ENCODE measurements around the gene B4GALT6. TPM values are rescaled to one million over a fixed set of nuclear protein-coding genes. Genes with fewer than 3 reads are reported as not detected.

The B4GALT6 gene
- polyA plus RNA-seq, 2 donors = 1.2 to 2.4 TPM

- WGBS, 2 donors = 89% methylated on average over 3 of the region's 3 CpGs
- no peaks in the 10 kb centered on the region for H3K36me3 ChIP-seq (ENCODE audit: control insufficient read depth in 2 of 2, insufficient read depth in 2 of 2, low read length in 1 of 2)
- no peaks in the 10 kb centered on the region for H3K9me3 ChIP-seq (ENCODE audit: control insufficient read depth in 2 of 2, insufficient read depth in 1 of 2, low read depth in 1 of 2, low read length in 1 of 2)
- H3K4me1 ChIP-seq (ENCODE audit: control insufficient read depth in 2 of 2, insufficient read depth in 2 of 2, low read length in 1 of 2) = peaks cover 0 to 3% of the 10 kb centered on the region in 2 donors
- no peak overlapping the region for H3K4me3 ChIP-seq (ENCODE audit: low read depth in 1 of 2, low read length in 2 of 2)
- H3K27me3 ChIP-seq (ENCODE audit: control insufficient read depth in 1 of 2, insufficient read depth in 2 of 2, low read length in 2 of 2) = no peaks in the 10 kb centered on the region
- no peak overlapping the region for H3K27ac ChIP-seq (ENCODE audit: low read depth in 2 of 2, low read length in 1 of 2)
Observed at GRCh38 chr18:31652877-31653276, 31.5 kb downstream of the B4GALT6 start.

- 82 to 87% methylated on average over 9 of the region's 9 CpGs for WGBS, 2 donors
- Histone ChIP-seq H3K9me3 (ENCODE audit: control insufficient read depth in 2 of 2, insufficient read depth in 1 of 2, low read depth in 1 of 2, low read length in 1 of 2) (no peaks in the 10 kb centered on the region), H3K27ac (ENCODE audit: low read depth in 2 of 2, low read length in 1 of 2) (no peak overlapping the region), H3K4me3 (ENCODE audit: low read depth in 1 of 2, low read length in 2 of 2) (no peak overlapping the region), H3K36me3 (ENCODE audit: control insufficient read depth in 2 of 2, insufficient read depth in 2 of 2, low read length in 1 of 2) (no peaks in the 10 kb centered on the region), H3K27me3 (ENCODE audit: control insufficient read depth in 1 of 2, insufficient read depth in 2 of 2, low read length in 2 of 2) (no peaks in the 10 kb centered on the region), H3K4me1 (ENCODE audit: control insufficient read depth in 2 of 2, insufficient read depth in 2 of 2, low read length in 1 of 2) (peaks cover 0 to 3% of the 10 kb centered on the region in 2 donors)
Observed at GRCh38 chr18:31652357-31652756, 32.0 kb downstream of the B4GALT6 start.

- peaks cover 0 to 3% of the 10 kb centered on the region in 2 donors for H3K4me1 ChIP-seq (ENCODE audit: control insufficient read depth in 2 of 2, insufficient read depth in 2 of 2, low read length in 1 of 2)
- H3K27me3 ChIP-seq (ENCODE audit: control insufficient read depth in 1 of 2, insufficient read depth in 2 of 2, low read length in 2 of 2) = no peaks in the 10 kb centered on the region
- no peaks in the 10 kb centered on the region for H3K36me3 ChIP-seq (ENCODE audit: control insufficient read depth in 2 of 2, insufficient read depth in 2 of 2, low read length in 1 of 2)
- 82 to 88% methylated on average over 4 of the region's 4 CpGs for WGBS, 2 donors
- no peak overlapping the region for H3K27ac ChIP-seq (ENCODE audit: low read depth in 2 of 2, low read length in 1 of 2)
- no peaks in the 10 kb centered on the region for H3K9me3 ChIP-seq (ENCODE audit: control insufficient read depth in 2 of 2, insufficient read depth in 1 of 2, low read depth in 1 of 2, low read length in 1 of 2)
- H3K4me3 ChIP-seq (ENCODE audit: low read depth in 1 of 2, low read length in 2 of 2) = no peak overlapping the region
Observed at GRCh38 chr18:31651369-31651768, 33.0 kb downstream of the B4GALT6 start.

GRCh38 chr18:31649978-31650719, 34.2 kb downstream of the B4GALT6 start:
- peaks cover 0 to 3% of the 10 kb centered on the region in 2 donors for H3K4me1 ChIP-seq (ENCODE audit: control insufficient read depth in 2 of 2, insufficient read depth in 2 of 2, low read length in 1 of 2)
- no peak overlapping the region for H3K27ac ChIP-seq (ENCODE audit: low read depth in 2 of 2, low read length in 1 of 2)
- H3K27me3 ChIP-seq (ENCODE audit: control insufficient read depth in 1 of 2, insufficient read depth in 2 of 2, low read length in 2 of 2) = no peaks in the 10 kb centered on the region
- H3K9me3 ChIP-seq (ENCODE audit: control insufficient read depth in 2 of 2, insufficient read depth in 1 of 2, low read depth in 1 of 2, low read length in 1 of 2) = no peaks in the 10 kb centered on the region
- no peaks in the 10 kb centered on the region for H3K36me3 ChIP-seq (ENCODE audit: control insufficient read depth in 2 of 2, insufficient read depth in 2 of 2, low read length in 1 of 2)
- H3K4me3 ChIP-seq (ENCODE audit: low read depth in 1 of 2, low read length in 2 of 2) = no peak overlapping the region
- 52 to 54% methylated on average over 4 of the region's 4 CpGs for WGBS, 2 donors

- Histone ChIP-seq H3K4me1 (ENCODE audit: control insufficient read depth in 2 of 2, insufficient read depth in 2 of 2, low read length in 1 of 2) (peaks cover 0 to 3% of the 10 kb centered on the region in 2 donors), H3K36me3 (ENCODE audit: control insufficient read depth in 2 of 2, insufficient read depth in 2 of 2, low read length in 1 of 2) (no peaks in the 10 kb centered on the region), H3K27ac (ENCODE audit: low read depth in 2 of 2, low read length in 1 of 2) (no peak overlapping the region), H3K27me3 (ENCODE audit: control insufficient read depth in 1 of 2, insufficient read depth in 2 of 2, low read length in 2 of 2) (no peaks in the 10 kb centered on the region), H3K4me3 (ENCODE audit: low read depth in 1 of 2, low read length in 2 of 2) (no peak overlapping the region), H3K9me3 (ENCODE audit: control insufficient read depth in 2 of 2, insufficient read depth in 1 of 2, low read depth in 1 of 2, low read length in 1 of 2) (no peaks in the 10 kb centered on the region)
- 87 to 92% methylated on average over 2 of the region's 2 CpGs for WGBS, 2 donors
Observed at GRCh38 chr18:31649449-31649848, 34.9 kb downstream of the B4GALT6 start.

GRCh38 chr18:31648966-31649429, 35.4 kb downstream of the B4GALT6 start:
- Histone ChIP-seq H3K27ac (ENCODE audit: low read depth in 2 of 2, low read length in 1 of 2) (no peak overlapping the region), H3K4me3 (ENCODE audit: low read depth in 1 of 2, low read length in 2 of 2) (no peak overlapping the region), H3K4me1 (ENCODE audit: control insufficient read depth in 2 of 2, insufficient read depth in 2 of 2, low read length in 1 of 2) (peaks cover 0 to 3% of the 10 kb centered on the region in 2 donors), H3K9me3 (ENCODE audit: control insufficient read depth in 2 of 2, insufficient read depth in 1 of 2, low read depth in 1 of 2, low read length in 1 of 2) (no peaks in the 10 kb centered on the region), H3K27me3 (ENCODE audit: control insufficient read depth in 1 of 2, insufficient read depth in 2 of 2, low read length in 2 of 2) (no peaks in the 10 kb centered on the region), H3K36me3 (ENCODE audit: control insufficient read depth in 2 of 2, insufficient read depth in 2 of 2, low read length in 1 of 2) (no peaks in the 10 kb centered on the region)
- 34 to 54% methylated on average over 2 of the region's 2 CpGs for WGBS, 2 donors

GRCh38 chr18:31648458-31648857, 35.9 kb downstream of the B4GALT6 start:
- WGBS, 2 donors = 70 to 82% methylated on average over 2 of the region's 2 CpGs
- no peaks in the 10 kb centered on the region for H3K36me3 ChIP-seq (ENCODE audit: control insufficient read depth in 2 of 2, insufficient read depth in 2 of 2, low read length in 1 of 2)
- H3K27me3 ChIP-seq (ENCODE audit: control insufficient read depth in 1 of 2, insufficient read depth in 2 of 2, low read length in 2 of 2) = no peaks in the 10 kb centered on the region
- H3K9me3 ChIP-seq (ENCODE audit: control insufficient read depth in 2 of 2, insufficient read depth in 1 of 2, low read depth in 1 of 2, low read length in 1 of 2) = no peaks in the 10 kb centered on the region
- peaks cover 0 to under 1% of the 10 kb centered on the region in 2 donors for H3K4me1 ChIP-seq (ENCODE audit: control insufficient read depth in 2 of 2, insufficient read depth in 2 of 2, low read length in 1 of 2)
- H3K27ac ChIP-seq (ENCODE audit: low read depth in 2 of 2, low read length in 1 of 2) = no peak overlapping the region
- H3K4me3 ChIP-seq (ENCODE audit: low read depth in 1 of 2, low read length in 2 of 2) = no peak overlapping the region

- no peaks in the 10 kb centered on the region for H3K27me3 ChIP-seq (ENCODE audit: control insufficient read depth in 1 of 2, insufficient read depth in 2 of 2, low read length in 2 of 2)
- WGBS, 2 donors = 66 to 74% methylated on average over 4 of the region's 4 CpGs
- H3K4me1 ChIP-seq (ENCODE audit: control insufficient read depth in 2 of 2, insufficient read depth in 2 of 2, low read length in 1 of 2) = no peaks in the 10 kb centered on the region
- no peak overlapping the region for H3K27ac ChIP-seq (ENCODE audit: low read depth in 2 of 2, low read length in 1 of 2)
- no peaks in the 10 kb centered on the region for H3K9me3 ChIP-seq (ENCODE audit: control insufficient read depth in 2 of 2, insufficient read depth in 1 of 2, low read depth in 1 of 2, low read length in 1 of 2)
- H3K36me3 ChIP-seq (ENCODE audit: control insufficient read depth in 2 of 2, insufficient read depth in 2 of 2, low read length in 1 of 2) = no peaks in the 10 kb centered on the region
- no peak overlapping the region for H3K4me3 ChIP-seq (ENCODE audit: low read depth in 1 of 2, low read length in 2 of 2)
Observed at GRCh38 chr18:31647127-31647753, 37.1 kb downstream of the B4GALT6 start.

- Histone ChIP-seq H3K27ac (ENCODE audit: low read depth in 2 of 2, low read length in 1 of 2) (no peak overlapping the region), H3K9me3 (ENCODE audit: control insufficient read depth in 2 of 2, insufficient read depth in 1 of 2, low read depth in 1 of 2, low read length in 1 of 2) (no peaks in the 10 kb centered on the region), H3K4me3 (ENCODE audit: low read depth in 1 of 2, low read length in 2 of 2) (no peak overlapping the region), H3K4me1 (ENCODE audit: control insufficient read depth in 2 of 2, insufficient read depth in 2 of 2, low read length in 1 of 2) (no peaks in the 10 kb centered on the region), H3K27me3 (ENCODE audit: control insufficient read depth in 1 of 2, insufficient read depth in 2 of 2, low read length in 2 of 2) (no peaks in the 10 kb centered on the region), H3K36me3 (ENCODE audit: control insufficient read depth in 2 of 2, insufficient read depth in 2 of 2, low read length in 1 of 2) (no peaks in the 10 kb centered on the region)
- 70 to 76% methylated on average over 7 of the region's 7 CpGs for WGBS, 2 donors
Observed at GRCh38 chr18:31646332-31647126, 37.9 kb downstream of the B4GALT6 start.
